ENCODE measurements around the gene CDK10.

CDK10 gene

GRCh38 chr16:89710709-89711564, 24.4 kb downstream of the CDK10 start:
- DNase-seq (ENCODE audit: low read depth in 2 of 2, low spot score in 1 of 2): no peak

- peak in 1 of 2 donors; percentile 55 for DNase-seq (ENCODE audit: low read depth in 2 of 2, low spot score in 1 of 2)
Observed at GRCh38 chr16:89711601-89712273, 25.2 kb downstream of the CDK10 start.

- DNase-seq (ENCODE audit: low read depth in 2 of 2, low spot score in 1 of 2): no peak
Observed at GRCh38 chr16:89712274-89712781, 25.8 kb downstream of the CDK10 start.

- DNase-seq (ENCODE audit: low read depth in 2 of 2, low spot score in 1 of 2): no peak
Observed at GRCh38 chr16:89716493-89716892, 30.0 kb downstream of the CDK10 start.

DNA sequence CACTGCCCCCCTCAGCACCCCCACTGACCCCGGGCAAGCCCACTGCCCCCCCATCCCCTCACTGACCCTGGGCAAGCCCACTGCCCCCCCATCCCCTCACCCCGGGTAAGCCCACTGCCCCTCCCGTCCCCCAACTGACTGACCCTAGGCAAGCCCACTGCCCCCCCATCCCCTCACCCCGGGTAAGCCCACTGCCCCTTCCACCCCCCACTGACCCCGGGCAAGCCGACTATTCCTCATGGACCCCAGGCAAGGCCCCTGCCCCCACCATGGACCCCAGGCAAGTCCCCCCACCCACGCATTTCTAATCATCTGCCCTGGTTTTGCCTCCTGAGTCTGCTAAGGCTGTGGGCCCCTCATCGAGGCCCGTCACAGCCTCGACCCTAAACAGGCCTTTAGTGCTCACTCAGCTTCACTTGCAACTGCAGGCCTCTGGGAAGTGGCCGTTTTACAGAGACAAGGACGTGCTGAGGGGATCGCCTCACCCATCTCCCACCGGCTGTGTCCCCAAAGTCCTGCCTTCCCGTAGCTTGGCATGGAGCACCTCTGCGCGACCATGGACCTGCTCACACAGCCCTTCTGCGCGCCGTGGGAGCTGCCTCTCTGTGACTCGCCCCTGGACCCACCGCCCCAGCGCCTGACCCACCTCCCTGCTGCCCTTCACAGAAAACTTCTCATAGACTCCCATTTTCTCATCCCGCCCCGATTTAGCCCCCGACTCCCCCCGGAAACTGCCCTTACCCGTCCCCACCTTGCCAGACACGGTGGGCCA, 30.6 kb downstream of the CDK10 start:
- no peak for DNase-seq (ENCODE audit: low read depth in 2 of 2, low spot score in 1 of 2)

DNA sequence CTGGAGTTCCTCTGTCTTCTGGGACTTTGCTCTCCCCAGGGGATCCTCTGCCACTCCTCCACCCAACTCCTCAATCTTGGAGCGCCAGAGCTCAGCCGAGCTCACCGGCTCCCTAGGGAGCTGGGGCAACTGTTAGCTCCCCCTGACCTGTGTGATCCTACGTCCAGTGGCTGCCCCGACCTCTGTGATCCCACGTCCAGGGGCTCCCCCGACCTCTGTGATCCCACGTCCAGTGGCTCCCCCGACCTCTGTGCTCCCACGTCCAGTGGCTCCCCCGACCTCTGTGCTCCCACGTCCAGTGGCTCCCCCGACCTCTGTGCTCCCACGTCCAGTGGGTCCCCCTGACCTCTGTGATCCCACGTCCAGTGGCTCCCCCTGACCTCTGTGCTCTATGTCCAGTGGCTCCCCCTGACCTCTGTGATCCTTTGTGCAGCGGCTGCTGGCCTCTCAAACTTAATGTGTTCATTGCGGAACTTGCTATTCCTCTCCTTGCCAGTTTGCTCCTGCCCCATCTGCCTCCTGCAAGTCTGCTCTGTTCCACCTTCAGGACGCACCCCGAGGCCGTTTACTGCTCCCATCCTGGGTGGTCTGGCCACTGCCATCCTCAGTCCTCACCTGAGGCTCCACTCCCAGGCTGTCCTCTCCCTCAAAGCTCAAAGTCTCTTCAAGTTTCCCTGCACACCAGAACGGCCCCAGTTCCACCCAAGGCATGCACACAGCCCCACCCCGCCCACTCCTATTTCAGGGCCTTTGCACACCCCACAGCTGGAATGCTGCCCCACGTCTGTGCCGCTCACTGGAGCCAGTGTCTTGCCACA, 31.4 kb downstream of the CDK10 start:
- DNase-seq (ENCODE audit: low read depth in 2 of 2, low spot score in 1 of 2): no peak

DNA sequence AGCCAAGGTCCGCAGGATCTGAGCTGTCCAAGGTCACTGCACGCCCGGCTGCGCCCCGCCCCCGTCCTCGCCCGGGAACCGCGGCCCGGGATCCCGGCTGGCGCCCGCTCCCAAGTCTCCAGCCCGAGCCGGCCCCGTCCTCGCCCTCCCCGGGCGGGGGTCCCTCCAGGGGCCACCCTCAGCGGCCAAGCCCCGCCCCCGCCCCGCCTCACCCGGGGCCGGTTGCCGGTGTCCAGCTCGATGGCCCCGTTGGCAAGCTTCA, 34.0 kb downstream of the CDK10 start:
- DNase-seq (ENCODE audit: low read depth in 2 of 2, low spot score in 1 of 2): no peak

GRCh38 chr16:89720813-89721545, 34.5 kb downstream of the CDK10 start, which contains the start of the genes VPS9D1 and ZNF276:
Gene VPS9D1 (minus strand): TSS chr16:89720898. CDS start chr16:89720861, 37 bp downstream.
Gene ZNF276 (plus strand): TSS chr16:89721537. CDS start chr16:89721641, 104 bp downstream.
- DNase-seq (ENCODE audit: low read depth in 2 of 2, low spot score in 1 of 2): peak; percentile 75 to 76

DNA sequence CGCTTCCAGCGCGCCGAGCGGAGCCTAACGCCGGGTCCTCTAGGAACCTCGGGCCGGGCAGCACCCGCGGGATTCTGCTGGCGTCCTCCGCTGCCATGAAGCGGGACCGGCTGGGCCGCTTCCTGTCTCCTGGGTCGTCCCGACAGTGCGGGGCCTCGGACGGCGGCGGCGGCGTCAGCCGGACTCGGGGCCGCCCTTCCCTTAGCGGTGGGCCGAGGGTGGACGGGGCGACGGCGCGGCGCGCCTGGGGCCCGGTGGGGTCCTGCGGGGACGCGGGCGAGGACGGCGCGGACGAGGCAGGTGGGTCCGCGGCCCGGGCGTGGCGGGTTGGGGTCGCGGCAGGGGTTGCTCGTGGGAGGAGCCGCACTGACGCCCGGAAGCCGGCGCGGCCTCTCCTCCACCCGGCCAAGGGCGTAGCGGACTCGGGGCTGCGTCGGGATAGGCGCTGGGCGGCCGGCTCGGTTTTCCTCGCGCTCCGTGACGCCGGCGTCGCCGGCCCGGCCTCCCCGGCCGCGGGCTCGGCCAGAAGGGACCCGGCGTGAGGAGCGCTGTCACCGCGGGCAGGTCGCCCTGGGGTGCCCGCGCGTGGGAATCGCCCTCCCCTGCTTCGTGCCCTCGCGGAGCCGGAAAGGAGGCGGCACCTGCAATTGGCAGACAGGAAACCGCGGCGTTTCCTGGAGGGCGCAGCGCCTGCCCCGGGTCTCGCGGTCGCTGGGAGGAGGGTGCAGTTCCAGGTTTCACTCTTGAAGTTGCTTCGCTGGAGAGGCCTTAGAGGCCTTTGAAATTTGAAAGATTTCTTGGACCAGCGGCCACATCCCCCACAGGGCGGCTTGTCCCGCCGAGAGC, 35.3 kb downstream of the CDK10 start:
- DNase-seq (ENCODE audit: low read depth in 2 of 2, low spot score in 1 of 2): peak; percentile 70 to 83

GRCh38 chr16:89722392-89723278, 36.1 kb downstream of the CDK10 start:
- DNase-seq (ENCODE audit: low read depth in 2 of 2, low spot score in 1 of 2): peak in 1 of 2 donors; percentile 40

DNA sequence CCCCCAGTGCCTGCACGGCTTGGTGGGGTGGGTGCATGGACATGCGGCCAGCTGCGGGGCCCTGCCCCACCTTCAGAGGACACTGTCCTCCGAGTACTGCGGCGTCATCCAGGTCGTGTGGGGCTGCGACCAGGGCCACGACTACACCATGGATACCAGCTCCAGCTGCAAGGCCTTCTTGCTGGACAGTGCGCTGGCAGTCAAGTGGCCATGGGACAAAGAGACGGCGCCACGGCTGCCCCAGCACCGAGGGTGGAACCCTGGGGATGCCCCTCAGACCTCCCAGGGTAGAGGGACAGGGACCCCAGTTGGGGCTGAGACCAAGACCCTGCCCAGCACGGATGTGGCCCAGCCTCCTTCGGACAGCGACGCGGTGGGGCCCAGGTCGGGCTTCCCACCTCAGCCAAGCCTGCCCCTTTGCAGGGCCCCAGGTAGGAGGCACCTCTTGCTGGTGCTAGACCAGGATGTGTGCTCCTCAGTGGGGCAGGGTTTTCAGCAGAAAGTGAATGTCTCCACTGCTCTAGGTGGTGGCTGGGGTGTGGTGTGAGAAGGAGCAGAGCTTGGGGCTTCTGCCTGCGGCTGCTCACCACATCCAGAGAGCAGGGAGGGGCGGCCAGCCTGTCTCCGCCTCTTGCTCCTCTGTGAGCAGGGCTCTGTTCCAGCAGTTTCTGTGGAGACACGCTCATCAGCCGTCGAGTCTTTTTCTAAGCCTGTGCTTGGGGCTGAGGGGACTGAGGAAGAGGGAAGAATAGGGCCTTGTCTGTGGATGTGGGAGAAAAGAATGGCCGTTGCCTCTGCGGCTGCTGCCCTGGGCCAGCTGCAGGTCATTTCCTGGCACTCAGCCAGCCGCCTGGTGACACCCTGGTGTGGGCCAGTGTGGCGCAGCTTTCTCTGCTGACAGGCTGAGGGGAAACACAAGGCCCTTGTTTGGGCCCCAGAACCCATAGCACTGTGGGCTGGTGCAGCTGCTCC, 37.1 kb downstream of the CDK10 start:
- peak in 1 of 2 donors; percentile 62 for DNase-seq (ENCODE audit: low read depth in 2 of 2, low spot score in 1 of 2)

GRCh38 chr16:89727406-89728120, 41.1 kb downstream of the CDK10 start:
- DNase-seq (ENCODE audit: low read depth in 2 of 2, low spot score in 1 of 2): no peak

- no peak for DNase-seq (ENCODE audit: low read depth in 2 of 2, low spot score in 1 of 2)
Observed at GRCh38 chr16:89729293-89729692, 42.8 kb downstream of the CDK10 start.

DNA sequence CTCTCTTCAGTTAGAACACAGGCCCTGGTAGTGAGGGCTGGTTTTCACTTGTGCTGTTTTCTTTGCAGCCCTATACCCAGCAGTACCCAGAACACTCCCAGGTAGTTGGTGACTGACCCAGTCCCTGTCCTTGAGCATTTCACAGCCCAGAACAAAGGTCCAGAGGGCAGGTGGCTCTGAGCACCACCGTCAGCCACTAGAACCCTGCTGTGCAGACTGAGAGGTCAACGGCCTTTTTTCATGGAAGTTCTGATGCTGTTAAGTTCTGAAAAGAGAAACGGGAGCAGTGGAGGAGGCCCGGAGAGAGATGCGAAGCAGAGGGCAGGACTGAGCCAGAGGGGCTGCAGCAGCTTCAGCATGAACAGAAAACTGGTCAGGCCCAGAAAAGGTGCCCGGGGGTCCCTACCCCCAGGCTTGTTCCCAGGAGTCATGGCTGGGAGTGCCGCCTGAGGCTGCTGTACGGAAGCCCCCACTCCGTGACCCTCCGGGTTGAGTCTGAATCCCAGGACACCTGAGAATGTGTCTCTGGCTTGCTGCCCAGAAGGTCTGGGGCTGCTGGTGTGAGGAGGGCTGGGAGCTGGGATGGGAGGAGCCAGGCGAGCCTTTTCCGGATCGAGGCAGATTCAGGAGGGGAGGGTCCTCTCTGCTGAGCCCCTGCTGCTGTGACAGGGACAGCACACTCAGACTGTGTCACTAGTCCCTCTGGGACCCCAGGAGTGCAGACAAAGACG, 43.5 kb downstream of the CDK10 start:
- DNase-seq (ENCODE audit: low read depth in 2 of 2, low spot score in 1 of 2): no peak

DNA sequence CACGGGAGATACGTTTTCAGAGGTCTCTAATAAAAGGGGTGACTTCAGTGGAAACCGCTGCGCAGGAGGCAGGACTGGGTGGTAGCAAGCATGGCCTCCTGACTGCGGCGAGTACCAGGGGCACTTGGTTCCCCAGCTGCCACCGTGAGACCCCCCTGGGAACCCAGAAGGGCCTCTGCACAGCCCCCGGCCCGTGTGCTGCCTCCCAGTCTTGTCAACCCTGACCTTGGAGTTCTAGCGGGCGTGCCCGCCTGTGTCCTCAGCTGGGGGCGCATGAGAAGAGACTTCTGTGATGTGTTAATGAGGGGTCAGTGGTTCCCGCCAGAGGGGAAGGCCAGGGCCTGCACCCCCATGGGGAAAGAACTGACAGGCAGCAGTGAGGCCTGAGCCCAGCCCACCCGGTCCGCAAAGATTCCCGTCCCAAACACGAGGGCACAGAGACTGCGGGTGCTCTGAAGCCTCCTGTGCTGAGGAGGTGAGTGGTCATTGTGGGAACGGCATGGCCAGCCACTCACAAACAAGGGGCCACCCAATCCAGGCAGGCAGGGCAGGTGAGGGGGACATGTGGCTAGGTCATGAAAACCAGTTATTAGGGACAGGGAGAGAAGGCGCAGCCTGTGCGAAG, 44.2 kb downstream of the CDK10 start:
- no peak for DNase-seq (ENCODE audit: low read depth in 2 of 2, low spot score in 1 of 2)

All from stimulated activated CD8-positive, alpha-beta memory T cell treated with anti-CD3 and anti-CD28 coated beads, Interleukin-4, amount 100 ng/mL, for 4 hours (primary cell).